Fibroblast of villous mesenchyme (primary cell): Measurements from ENCODE around the gene CLMN. TPM values are rescaled to one million over a fixed set of nuclear protein-coding genes. Genes with fewer than 3 reads are reported as not detected.

Experiments
- DNase-seq: peaks from one replicate; pipeline ENCODE4 v3.0.0-alpha.2; 2010; ENCODE audit warnings: low read depth
- H3K4me3 ChIP-seq: 2 replicates; pipeline ENCODE4 v1.5.1; 2011; ENCODE audit warnings: low read depth, mild to moderate bottlenecking, low read length
- CTCF ChIP-seq: IDR thresholded peaks from 2 replicates; pipeline ENCODE4 v1.5.1; 2012; ENCODE audit warnings: low read depth, mild to moderate bottlenecking, low read length; ENCODE audit not compliant: insufficient read depth
- total RNA-seq: library from RNA; depleted of rRNA; stranded (reverse); fragments of >200 nt; gene quantifications from 2 replicates; pipeline ENCODE4 v1.2.3, GENCODE V29; 2012

CLMN gene
- total RNA-seq, 1 donor: 0.43 TPM

GRCh38 chr14:95233702-95234241 lies 85.9 kb downstream of the CLMN start:
- DNase-seq: no peak

GRCh38 chr14:95232894-95233584 lies 86.7 kb downstream of the CLMN start:
- no peak overlapping the region for H3K4me3 ChIP-seq
- TF ChIP-seq CTCF: no peak
- no peak for DNase-seq

More at GRCh38 chr14:95233702-95234241, 85.9 kb downstream of the CLMN start:
- TF ChIP-seq CTCF: no peak
- H3K4me3 ChIP-seq: no peak overlapping the region

DNA sequence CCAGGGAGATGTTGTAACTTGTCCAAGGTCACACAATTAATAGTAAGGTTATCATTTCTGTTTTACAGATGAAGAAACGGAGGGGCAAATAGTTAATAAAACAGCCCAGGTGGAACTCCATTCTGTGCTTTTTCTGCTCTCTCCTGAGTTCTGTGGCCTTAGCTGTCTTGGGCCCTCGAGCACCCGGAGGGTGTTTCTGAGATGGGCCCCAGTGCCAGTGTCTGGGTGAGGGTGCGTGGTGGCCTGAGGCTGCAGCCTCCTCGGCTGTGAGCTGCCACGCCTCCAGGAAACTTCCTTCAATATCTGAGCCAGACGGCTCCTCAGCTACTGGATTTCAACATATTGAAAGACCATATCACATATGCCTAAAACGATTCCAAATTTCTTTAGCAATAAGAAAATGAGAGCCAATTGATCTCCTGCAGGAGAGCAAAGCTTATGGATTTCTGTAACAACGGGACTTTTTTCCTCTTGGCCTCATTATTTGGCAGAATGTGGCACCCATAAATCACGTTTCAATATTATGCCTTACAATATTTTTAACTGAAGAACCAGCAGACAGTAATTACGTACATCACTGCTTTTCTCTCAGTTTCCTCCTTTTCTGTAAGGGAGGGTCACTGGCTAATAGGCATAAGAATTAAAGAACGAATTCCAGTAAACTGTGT lies 87.6 kb downstream of the CLMN start:
- no peak for DNase-seq
- no peak overlapping the region for H3K4me3 ChIP-seq
- no peak for TF ChIP-seq CTCF

- no peak for TF ChIP-seq CTCF
- no peak for DNase-seq
- H3K4me3 ChIP-seq: no peak overlapping the region
These were observed 90.0 kb downstream of the CLMN start for GRCh38 chr14:95229749-95230148.

DNA sequence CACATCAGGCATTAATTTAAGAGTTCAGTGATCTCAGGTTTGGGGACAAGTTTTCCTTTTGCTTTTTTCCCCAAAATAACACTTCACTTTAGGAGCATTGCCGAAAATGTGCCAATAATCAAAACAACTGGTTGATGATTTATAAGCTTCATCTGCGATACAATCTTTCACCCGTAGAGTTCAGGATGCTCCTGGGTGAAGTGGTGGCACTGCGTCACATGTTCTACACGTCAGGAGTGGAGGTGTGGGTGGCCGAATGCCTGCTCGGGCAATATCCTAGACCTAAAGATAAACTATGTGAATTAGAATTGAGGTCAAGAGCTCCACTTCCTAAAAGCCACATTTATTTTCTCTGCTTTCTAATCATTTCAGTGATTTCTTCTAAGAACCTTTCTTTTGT lies 91.5 kb downstream of the CLMN start:
- TF ChIP-seq CTCF: no peak
- no peak overlapping the region for H3K4me3 ChIP-seq
- no peak for DNase-seq

GRCh38 chr14:95227279-95227860 lies 92.3 kb downstream of the CLMN start:
- DNase-seq: no peak

More at GRCh38 chr14:95227279-95227860, 92.3 kb downstream of the CLMN start:
- H3K4me3 ChIP-seq: no peak overlapping the region
- no peak for TF ChIP-seq CTCF
